ENCODE data around the gene HOXD9. TPM values are rescaled to one million over a fixed set of nuclear protein-coding genes. Genes with fewer than 3 reads are reported as not detected.

The HOXD9 gene
- polyA plus RNA-seq, 3 donors = not detected

- WGBS (ENCODE audit: insufficient coverage) = no CpG with 5 or more reads among the region's 2 CpGs
- peak overlapping the region in 1 of 2 donors; percentile 52 for H3K4me3 Mint-ChIP-seq
- Histone ChIP-seq H3K27ac (ENCODE audit: low read depth in 1 of 2, low read length in 2 of 2) (no peak overlapping the region), H2AFZ (ENCODE audit: insufficient read depth, low read depth, low read length, poor library complexity, severe bottlenecking) (no peak overlapping the region), H4K20me1 (ENCODE audit: insufficient read depth, low read length) (no peaks in the 10 kb centered on the region), H3K4me1 (ENCODE audit: control insufficient read depth in 1 of 2, insufficient read depth in 2 of 2, low read length in 2 of 2) (no peaks in the 10 kb centered on the region), H3K27me3 (ENCODE audit: control insufficient read depth in 2 of 2, insufficient read depth in 2 of 2, low read length in 2 of 2) (peaks cover 88 to 100% of the 10 kb centered on the region in 2 donors), H3K9me3 (replicated peaks in 1 of 2; ENCODE audit: control insufficient read depth in 1 of 2, insufficient read depth in 1 of 2, low read length in 2 of 2) (peaks cover 0 to 37% of the 10 kb centered on the region in 2 donors), H3K79me2 (ENCODE audit: insufficient read depth, low read length) (no peaks in the 10 kb centered on the region), H3K36me3 (replicated peaks in 1 of 2; ENCODE audit: control insufficient read depth in 1 of 2, insufficient read depth in 2 of 2, low read length in 2 of 2) (no peaks in the 10 kb centered on the region), H3K4me2 (replicated peaks; ENCODE audit: extremely low read depth, low read length, poor library complexity, severe bottlenecking) (no peak overlapping the region), H3K9ac (ENCODE audit: insufficient read depth, low read length, poor library complexity, severe bottlenecking) (no peak overlapping the region), H3K4me3 (replicated peaks in 1 of 3; ENCODE audit: low read depth in 2 of 3, low read length in 3 of 3) (no peak overlapping the region)
- intact Hi-C loops (cut with micrococcal nuclease) = no loop called here
- no peak overlapping the region for H3K27ac Mint-ChIP-seq
- TF ChIP-seq CTCF (IDR thresholded peaks at IDR 0.05) = no peak
- H3K27me3 Mint-ChIP-seq (ENCODE audit: low read depth in 3 of 3) = peaks cover 92 to 100% (median 100%) of the 10 kb centered on the region in 3 donors
- H3K36me3 Mint-ChIP-seq = no peaks in the 10 kb centered on the region
- H3K9me3 Mint-ChIP-seq = peaks cover 0 to 31% (median 10%) of the 10 kb centered on the region in 7 donors
- DNase-seq = no peak
- no peaks in the 10 kb centered on the region for H3K4me1 Mint-ChIP-seq
Observed at GRCh38 chr2:176169711-176170110, 47.2 kb downstream of the HOXD9 start.

GRCh38 chr2:176170602-176171305 is 48.2 kb downstream of the HOXD9 start:
- DNase-seq = no peak
- Mint-ChIP-seq H3K36me3 (no peaks in the 10 kb centered on the region), H3K4me1 (peaks cover 3% of the 10 kb centered on the region), H3K9me3 (peaks cover 0 to 33% (median 14%) of the 10 kb centered on the region in 7 donors), H3K27ac (no peak overlapping the region), H3K27me3 (ENCODE audit: low read depth in 3 of 3) (peaks cover 92 to 100% (median 100%) of the 10 kb centered on the region in 3 donors), H3K4me3 (peak overlapping the region in 1 of 2 donors; percentile 77)
- Histone ChIP-seq H3K9ac (ENCODE audit: insufficient read depth, low read length, poor library complexity, severe bottlenecking) (no peak overlapping the region), H3K36me3 (replicated peaks in 1 of 2; ENCODE audit: control insufficient read depth in 1 of 2, insufficient read depth in 2 of 2, low read length in 2 of 2) (no peaks in the 10 kb centered on the region), H3K4me3 (replicated peaks in 1 of 3; ENCODE audit: low read depth in 2 of 3, low read length in 3 of 3) (no peak overlapping the region), H3K79me2 (ENCODE audit: insufficient read depth, low read length) (no peaks in the 10 kb centered on the region), H3K27me3 (ENCODE audit: control insufficient read depth in 2 of 2, insufficient read depth in 2 of 2, low read length in 2 of 2) (peaks cover 88 to 100% of the 10 kb centered on the region in 2 donors), H3K9me3 (replicated peaks in 1 of 2; ENCODE audit: control insufficient read depth in 1 of 2, insufficient read depth in 1 of 2, low read length in 2 of 2) (peaks cover 0 to 35% of the 10 kb centered on the region in 2 donors), H3K4me1 (ENCODE audit: control insufficient read depth in 1 of 2, insufficient read depth in 2 of 2, low read length in 2 of 2) (no peaks in the 10 kb centered on the region), H3K4me2 (replicated peaks; ENCODE audit: extremely low read depth, low read length, poor library complexity, severe bottlenecking) (no peak overlapping the region), H3K27ac (ENCODE audit: low read depth in 1 of 2, low read length in 2 of 2) (no peak overlapping the region), H4K20me1 (ENCODE audit: insufficient read depth, low read length) (no peaks in the 10 kb centered on the region), H2AFZ (ENCODE audit: insufficient read depth, low read depth, low read length, poor library complexity, severe bottlenecking) (no peak overlapping the region)
- TF ChIP-seq CTCF (IDR thresholded peaks at IDR 0.05) = no peak
- no CpG with 5 or more reads among the region's 1 CpG for WGBS (ENCODE audit: insufficient coverage)
- intact Hi-C loops (cut with micrococcal nuclease) = no loop called here

Measured in CD14-positive monocyte (primary cell).